Neural cell (in vitro differentiated cells): ENCODE results near the gene ELFN1. TPM values are rescaled to one million over a fixed set of nuclear protein-coding genes. Genes with fewer than 3 reads are reported as not detected.

ENCODE experiments used
- H2AFZ ChIP-seq: fragments of 200-600, 300-800 bp; sonication (generic), shearing (Covaris generic); 2 replicates; pipeline ENCODE4 v1.6.0; 2014; ENCODE audit warnings: low read depth, mild to moderate bottlenecking, antibody characterized with exemption, low read length, moderate library complexity
- H3F3A ChIP-seq: fragments of 200-600 bp; shearing (Covaris generic); 2 replicates; pipeline ENCODE4 v1.6.1; 2016; ENCODE audit warnings: mild to moderate bottlenecking, moderate library complexity, mixed read lengths, antibody characterized with exemption, low read length; ENCODE audit not compliant: insufficient read depth, poor library complexity, severe bottlenecking
- H3K27ac ChIP-seq: fragments of 200-600, 300-800 bp; sonication (generic), shearing (Covaris generic); 2 replicates; pipeline ENCODE4 v1.5.1; 2014; ENCODE audit warnings: mild to moderate bottlenecking, low read length, moderate library complexity
- H3K27me3 ChIP-seq: fragments of 300-800, 200-600 bp; sonication (generic), shearing (Covaris generic); 2 replicates; pipeline ENCODE4 v1.6.0; 2014; ENCODE audit warnings: mild to moderate bottlenecking, low read depth, low read length, moderate library complexity; ENCODE audit not compliant: insufficient read depth
- H3K36me3 ChIP-seq: fragments of 300-800, 200-600 bp; sonication (generic), shearing (Covaris generic); 2 replicates; pipeline ENCODE4 v1.5.1; 2014; ENCODE audit warnings: mild to moderate bottlenecking, antibody characterized with exemption, low read length, moderate library complexity; ENCODE audit not compliant: insufficient read depth
- H3K4me2 ChIP-seq: fragments of 300-800, 200-600 bp; sonication (generic), shearing (Covaris generic); 2 replicates; pipeline ENCODE4 v1.6.0; 2014; ENCODE audit warnings: mild to moderate bottlenecking, low read length
- H3K4me3 ChIP-seq: fragments of 300-800, 200-600 bp; sonication (generic), shearing (Covaris generic); 2 replicates; pipeline ENCODE4 v1.5.1; 2014; ENCODE audit warnings: mild to moderate bottlenecking, low read length, moderate library complexity
- H3K79me2 ChIP-seq: fragments of 200-600 bp; shearing (Covaris generic); replicated peaks from 2 replicates; pipeline ENCODE4 v1.6.0; 2014; ENCODE audit warnings: mild to moderate bottlenecking, low read length, moderate library complexity; ENCODE audit not compliant: insufficient read depth
- H3K9ac ChIP-seq: fragments of 300-800, 200-600 bp; sonication (generic), shearing (Covaris generic); 2 replicates; pipeline ENCODE4 v1.6.1; 2016; ENCODE audit warnings: mild to moderate bottlenecking, low read length, mixed read lengths
- H3K9me2 ChIP-seq: fragments of 200-600 bp; shearing (Covaris generic); 2 replicates; pipeline ENCODE4 v1.6.1; 2016; ENCODE audit warnings: mild to moderate bottlenecking, low read length, mixed read lengths; ENCODE audit not compliant: insufficient read depth
- H3K9me3 ChIP-seq: fragments of 200-600, 300-800 bp; sonication (generic), shearing (Covaris generic); 2 replicates; pipeline ENCODE4 v1.6.1; 2016; ENCODE audit warnings: mild to moderate bottlenecking, mixed run types, low read length, moderate library complexity, mixed read lengths
- H4K20me1 ChIP-seq: fragments of 200-600 bp; shearing (Covaris generic); 2 replicates; pipeline ENCODE4 v1.6.1; 2016; ENCODE audit warnings: mild to moderate bottlenecking, mixed run types; ENCODE audit not compliant: insufficient read depth
- EP300 ChIP-seq: fragments of 450-650 bp; conservative IDR thresholded peaks from 2 replicates; pipeline ENCODE4 v1.6.1; 2014; ENCODE audit warnings: antibody characterized with exemption, mild to moderate bottlenecking, moderate library complexity; ENCODE audit not compliant: poor library complexity, severe bottlenecking
- EZH2 ChIP-seq: fragments of 200-600, 300-800 bp; shearing (Covaris generic), sonication (generic); IDR thresholded peaks from 2 replicates; pipeline ENCODE4 v1.6.1; 2014; ENCODE audit warnings: antibody characterized with exemption, low read length, borderline replicate concordance, mild to moderate bottlenecking; ENCODE audit not compliant: insufficient read depth, poor library complexity, severe bottlenecking
- MXI1 ChIP-seq: fragments of 450-650 bp; conservative IDR thresholded peaks from 2 replicates; pipeline ENCODE4 v1.6.1; 2014; ENCODE audit warnings: antibody characterized with exemption, mild to moderate bottlenecking; ENCODE audit not compliant: poor library complexity, severe bottlenecking
- POLR2AphosphoS5 ChIP-seq: IDR thresholded peaks from 2 replicates; pipeline ENCODE4 v1.6.1; 2012
- RAD21 ChIP-seq: fragments of 450-650 bp; conservative IDR thresholded peaks from 2 replicates; pipeline ENCODE4 v1.6.1; 2014; ENCODE audit warnings: antibody characterized with exemption, mild to moderate bottlenecking, moderate library complexity
- REST ChIP-seq: IDR thresholded peaks from 2 replicates; pipeline ENCODE4 v1.6.1; 2012; ENCODE audit warnings: borderline replicate concordance
- SMC3 ChIP-seq: fragments of 450-650 bp; conservative IDR thresholded peaks from 2 replicates; pipeline ENCODE4 v1.6.1; 2014; ENCODE audit warnings: antibody characterized with exemption, mild to moderate bottlenecking, moderate library complexity; ENCODE audit not compliant: poor library complexity
- TAF1 ChIP-seq: IDR thresholded peaks from 2 replicates; pipeline ENCODE4 v1.6.1; 2012; ENCODE audit warnings: low read depth
- polyA plus RNA-seq: library from polyadenylated mRNA; depleted of rRNA; stranded (reverse); fragments of >200 nt; gene quantifications from 2 replicates; pipeline ENCODE4 v1.2.3, GENCODE V29; 2014
- TF ChIP-seq, protein P1 (sequence below): fragments of 450-650 bp; IDR thresholded peaks from 2 replicates; pipeline ENCODE4 v1.5.1; 2014; ENCODE audit warnings: antibody characterized with exemption, mild to moderate bottlenecking, moderate library complexity; ENCODE audit not compliant: poor library complexity, severe bottlenecking

The ELFN1 gene
- polyA plus RNA-seq, 1 donor from 2014 or later: 11.8 TPM

GRCh38 chr7:1781369-1781768 lies 111.3 kb downstream of the ELFN1 start:
- Histone ChIP-seq H3K9me2 (no peaks in the 10 kb centered on the region), H3K4me3 (no peak overlapping the region), H3K27me3 (no peaks in the 10 kb centered on the region), H3K27ac (no peak overlapping the region), H4K20me1 (no peaks in the 10 kb centered on the region), H3K9ac (no peak overlapping the region), H2AFZ (no peak overlapping the region), H3K36me3 (no peaks in the 10 kb centered on the region), H3F3A (no peaks in the 10 kb centered on the region), H3K79me2 (no peaks in the 10 kb centered on the region), H3K4me2 (no peak overlapping the region), H3K9me3 (no peaks in the 10 kb centered on the region)
- TF ChIP-seq TAF1: no peak
- TF ChIP-seq SMC3: no peak
- no peak for TF ChIP-seq REST
- TF ChIP-seq POLR2AphosphoS5: no peak
- no peak for TF ChIP-seq RAD21
- no peak for TF ChIP-seq EZH2
- no peak for TF ChIP-seq MXI1
- TF ChIP-seq, protein P1, sequence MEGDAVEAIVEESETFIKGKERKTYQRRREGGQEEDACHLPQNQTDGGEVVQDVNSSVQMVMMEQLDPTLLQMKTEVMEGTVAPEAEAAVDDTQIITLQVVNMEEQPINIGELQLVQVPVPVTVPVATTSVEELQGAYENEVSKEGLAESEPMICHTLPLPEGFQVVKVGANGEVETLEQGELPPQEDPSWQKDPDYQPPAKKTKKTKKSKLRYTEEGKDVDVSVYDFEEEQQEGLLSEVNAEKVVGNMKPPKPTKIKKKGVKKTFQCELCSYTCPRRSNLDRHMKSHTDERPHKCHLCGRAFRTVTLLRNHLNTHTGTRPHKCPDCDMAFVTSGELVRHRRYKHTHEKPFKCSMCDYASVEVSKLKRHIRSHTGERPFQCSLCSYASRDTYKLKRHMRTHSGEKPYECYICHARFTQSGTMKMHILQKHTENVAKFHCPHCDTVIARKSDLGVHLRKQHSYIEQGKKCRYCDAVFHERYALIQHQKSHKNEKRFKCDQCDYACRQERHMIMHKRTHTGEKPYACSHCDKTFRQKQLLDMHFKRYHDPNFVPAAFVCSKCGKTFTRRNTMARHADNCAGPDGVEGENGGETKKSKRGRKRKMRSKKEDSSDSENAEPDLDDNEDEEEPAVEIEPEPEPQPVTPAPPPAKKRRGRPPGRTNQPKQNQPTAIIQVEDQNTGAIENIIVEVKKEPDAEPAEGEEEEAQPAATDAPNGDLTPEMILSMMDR: no peak
- TF ChIP-seq EP300: no peak

- H2AFZ ChIP-seq: no peak overlapping the region
- no peaks in the 10 kb centered on the region for H3F3A ChIP-seq
- no peaks in the 10 kb centered on the region for H3K79me2 ChIP-seq
- TF ChIP-seq EZH2: no peak
- TF ChIP-seq RAD21: no peak
- TF ChIP-seq, protein P1: no peak
- TF ChIP-seq REST: no peak
- no peak for TF ChIP-seq EP300
- no peak for TF ChIP-seq SMC3
- TF ChIP-seq MXI1: no peak
- TF ChIP-seq TAF1: no peak
- TF ChIP-seq POLR2AphosphoS5: no peak
- no peaks in the 10 kb centered on the region for H4K20me1 ChIP-seq
- H3K9me2 ChIP-seq: no peaks in the 10 kb centered on the region
- H3K36me3 ChIP-seq: no peaks in the 10 kb centered on the region
- no peak overlapping the region for H3K9ac ChIP-seq
- no peak overlapping the region for H3K27ac ChIP-seq
- H3K9me3 ChIP-seq: no peaks in the 10 kb centered on the region
- no peak overlapping the region for H3K4me2 ChIP-seq
- no peaks in the 10 kb centered on the region for H3K27me3 ChIP-seq
- no peak overlapping the region for H3K4me3 ChIP-seq
These were observed 115.8 kb downstream of the ELFN1 start for GRCh38 chr7:1785839-1786238.
